ENCODE results near the gene SCEL. TPM values are rescaled to one million over a fixed set of nuclear protein-coding genes. Genes with fewer than 3 reads are reported as not detected.

SCEL gene
- total RNA-seq, 1 experiment from 2014 or later, result 0.07 TPM

- Histone ChIP-seq H3K4me2 (ENCODE audit: low read length) (no peak overlapping the region), H3K4me1 (ENCODE audit: control insufficient read depth in 1 of 2, insufficient read depth in 2 of 2, low read length in 2 of 2) (no peaks in the 10 kb centered on the region), H4K20me1 (ENCODE audit: insufficient read depth) (no peaks in the 10 kb centered on the region), H3K27me3 (ENCODE audit: insufficient read depth, low read length) (no peaks in the 10 kb centered on the region), H2AFZ (ENCODE audit: low read depth, low read length, poor library complexity, severe bottlenecking) (no peak overlapping the region), H3K9me3 (ENCODE audit: control insufficient read depth in 1 of 2, insufficient read depth in 1 of 2, low read depth in 1 of 2, low read length in 2 of 2) (no peaks in the 10 kb centered on the region), H3K36me3 (ENCODE audit: control insufficient read depth in 1 of 2, insufficient read depth in 2 of 2, low read length in 2 of 2) (no peaks in the 10 kb centered on the region), H3K27ac (ENCODE audit: low read depth, low read length) (no peak overlapping the region), H3K4me3 (replicated peaks in 1 of 2; ENCODE audit: low read depth in 1 of 2, low read length in 2 of 2) (no peak overlapping the region), H3K9ac (ENCODE audit: low read length) (no peak overlapping the region), H3K9me2 (ENCODE audit: insufficient read depth) (no peaks in the 10 kb centered on the region), H3K79me2 (ENCODE audit: insufficient read depth, low read length) (no peaks in the 10 kb centered on the region)
- ChIA-PET POLR2A (no interaction called here), CTCF (interaction anchor here (1.1 kb wide), 1 partner anchor 37 kb away, joined by 3 read pairs; no protein-coding TSS in a partner anchor), RAD21 (ENCODE audit: low non-redundant PET in 1 of 2, low total read pairs in 2 of 2, uncharacterized antibody in 2 of 2, unreplicated experiment in 2 of 2) (no interaction called here)
- ATAC-seq, result no peak
- TF ChIP-seq CEBPB (IDR thresholded peaks at IDR 0.05; ENCODE audit: low read depth), result no peak
- no peak for TF ChIP-seq SRF (IDR thresholded peaks at IDR 0.05; ENCODE audit: low read depth)
- no peak for TF ChIP-seq RAD21 (IDR thresholded peaks at IDR 0.05; ENCODE audit: low read depth)
- no peak for TF ChIP-seq JUND (IDR thresholded peaks at IDR 0.05)
- TF ChIP-seq EZH2phosphoT487 (IDR thresholded peaks at IDR 0.05; ENCODE audit: borderline replicate concordance), result no peak
- TF ChIP-seq SIN3A (IDR thresholded peaks at IDR 0.05; ENCODE audit: low read depth), result no peak
- TF ChIP-seq TCF7L2 (IDR thresholded peaks at IDR 0.05; ENCODE audit: borderline replicate concordance, extremely low read depth, insufficient read depth, insufficient read length), result no peak
- no peak for TF ChIP-seq MAX (IDR thresholded peaks at IDR 0.05)
- no peak for TF ChIP-seq CBX3 (IDR thresholded peaks at IDR 0.05; ENCODE audit: low read depth)
- TF ChIP-seq REST (IDR thresholded peaks at IDR 0.05; ENCODE audit: low read depth), result no peak
- TF ChIP-seq EGR1 (IDR thresholded peaks at IDR 0.05; ENCODE audit: low read depth), result no peak
- TF ChIP-seq POLR2A (IDR thresholded peaks at IDR 0.05; ENCODE audit: borderline replicate concordance, extremely low read depth, insufficient read depth, insufficient read length), result no peak
- TF ChIP-seq ZBTB33 (IDR thresholded peaks at IDR 0.05; ENCODE audit: extremely low read depth, insufficient replicate concordance, low read length), result no peak
- no peak for TF ChIP-seq EZH2 (IDR thresholded peaks at IDR 0.05)
- TF ChIP-seq ATF3 (IDR thresholded peaks at IDR 0.05), result no peak
- TF ChIP-seq SP1 (IDR thresholded peaks at IDR 0.05; ENCODE audit: low read depth), result no peak
- TF ChIP-seq POLR2AphosphoS5 (IDR thresholded peaks at IDR 0.05; ENCODE audit: low read depth, low read length), result no peak
- TF ChIP-seq ZFX (IDR thresholded peaks at IDR 0.05), result no peak
- TF ChIP-seq YY1 (IDR thresholded peaks at IDR 0.05; ENCODE audit: extremely low read depth, insufficient replicate concordance, low read depth, low read length), result no peak
- no peak for DNase-seq (ENCODE audit: low read depth, low spot score)
- no TSS peak for BruUV-seq (replicated peaks)
- intact Hi-C loops (cut with micrococcal nuclease), result no loop called here
Observed at GRCh38 chr13:77529501-77529840, 6.0 kb upstream of the SCEL start.
